Thyroid gland (tissue), 4 donors: ENCODE data around the gene MSH5.

Experiments
- POLR2A ChIP-seq, 2 donors: fragments of 450-650 bp; IDR thresholded peaks; one replicate each; pipeline ENCODE4 v1.6.1; 2017; ENCODE audit warnings: antibody characterized with exemption in 2 of 2, mild to moderate bottlenecking in 2 of 2, moderate library complexity in 1 of 2
- TF ChIP-seq, protein P1 (sequence below), 6 experiments: fragments of 200-600 bp in 3 of 6; fragments of 450-650 bp in 3 of 6; sonication (generic) in 3 of 6; IDR thresholded peaks; one replicate each; pipeline ENCODE4 v1.5.1; 2016 to 2019; ENCODE audit warnings: antibody characterized with exemption in 6 of 6, mild to moderate bottlenecking in 2 of 6, inconsistent platforms in 1 of 6, moderate library complexity in 1 of 6

DNA sequence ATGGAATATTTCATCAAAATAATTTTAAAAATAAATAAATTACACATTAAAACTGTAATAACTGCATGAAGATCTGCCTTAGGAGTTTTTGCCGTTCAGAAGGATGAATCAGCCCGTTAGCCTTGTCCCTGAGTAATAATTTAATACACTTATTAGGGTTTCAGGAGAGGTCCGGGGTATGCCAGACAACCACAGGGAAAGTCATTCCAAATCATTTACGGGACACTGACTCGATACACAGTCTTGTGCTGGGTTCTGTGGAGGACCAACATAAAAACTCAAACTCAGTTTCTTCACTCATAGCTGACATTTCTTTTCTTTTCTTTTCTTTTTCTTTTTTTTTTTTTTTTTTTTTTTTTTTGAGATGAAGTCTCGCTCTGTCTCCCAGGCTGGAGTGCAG lies 33.9 kb upstream of the MSH5 start:
- TF ChIP-seq, protein P1, sequence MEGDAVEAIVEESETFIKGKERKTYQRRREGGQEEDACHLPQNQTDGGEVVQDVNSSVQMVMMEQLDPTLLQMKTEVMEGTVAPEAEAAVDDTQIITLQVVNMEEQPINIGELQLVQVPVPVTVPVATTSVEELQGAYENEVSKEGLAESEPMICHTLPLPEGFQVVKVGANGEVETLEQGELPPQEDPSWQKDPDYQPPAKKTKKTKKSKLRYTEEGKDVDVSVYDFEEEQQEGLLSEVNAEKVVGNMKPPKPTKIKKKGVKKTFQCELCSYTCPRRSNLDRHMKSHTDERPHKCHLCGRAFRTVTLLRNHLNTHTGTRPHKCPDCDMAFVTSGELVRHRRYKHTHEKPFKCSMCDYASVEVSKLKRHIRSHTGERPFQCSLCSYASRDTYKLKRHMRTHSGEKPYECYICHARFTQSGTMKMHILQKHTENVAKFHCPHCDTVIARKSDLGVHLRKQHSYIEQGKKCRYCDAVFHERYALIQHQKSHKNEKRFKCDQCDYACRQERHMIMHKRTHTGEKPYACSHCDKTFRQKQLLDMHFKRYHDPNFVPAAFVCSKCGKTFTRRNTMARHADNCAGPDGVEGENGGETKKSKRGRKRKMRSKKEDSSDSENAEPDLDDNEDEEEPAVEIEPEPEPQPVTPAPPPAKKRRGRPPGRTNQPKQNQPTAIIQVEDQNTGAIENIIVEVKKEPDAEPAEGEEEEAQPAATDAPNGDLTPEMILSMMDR (IDR thresholded peaks at IDR 0.05) = no peak
- TF ChIP-seq POLR2A (IDR thresholded peaks at IDR 0.05) = no peak
